Endothelial cell of umbilical vein (primary cell): ENCODE measurements around the gene MBD2. TPM values are rescaled to one million over a fixed set of nuclear protein-coding genes. Genes with fewer than 3 reads are reported as not detected.

ENCODE experiments used
- BruUV-seq: library from RNA; stranded (reverse); fragments of 400-500 nt; replicated peaks from 2 replicates; lab custom pipeline; 2021; lab: Mats Ljungman, UMichigan
- CTCF ChIA-PET: fragments of 300-600, 350-600 bp; sonication (Branson Sonifier 250); formaldehyde crosslinking; loops from one replicate; lab custom pipeline; 2021; ENCODE audit warnings: antibody characterized with exemption, inconsistent platforms; lab: Charles Lee
- POLR2A ChIA-PET: fragments of 300-600, 350-600 bp; sonication (Branson Sonifier 250); formaldehyde crosslinking; loops from one replicate; lab custom pipeline; 2021; ENCODE audit warnings: antibody characterized with exemption, inconsistent platforms; lab: Charles Lee
- DNase-seq: peaks from one replicate; pipeline ENCODE4 v3.0.0-alpha.2; 2011; ENCODE audit warnings: low read depth, low spot score
- FAIRE-seq: peaks from 2 replicates; lab custom pipeline; 2011; peaks lifted over from hg19 to GRCh38; lab: Jason Lieb, UNC
- H2AFZ ChIP-seq: 2 replicates; pipeline ENCODE4 v1.6.0; 2012; ENCODE audit warnings: low read depth, low read length, control low read depth, inconsistent platforms
- H3K27ac ChIP-seq: 2 replicates; pipeline ENCODE4 v1.5.1; 2011; ENCODE audit warnings: low read depth, mild to moderate bottlenecking, control low read depth, low read length, moderate library complexity; ENCODE audit not compliant: insufficient read depth
- H3K27me3 ChIP-seq, 2 experiments: 2 replicates each; pipeline versions ENCODE4 v1.6.0 to v1.6.1; 2011; ENCODE audit warnings: low read length in 2 of 2, mixed read lengths in 1 of 2; ENCODE audit not compliant: control insufficient read depth in 2 of 2, insufficient read depth in 2 of 2
- H3K36me3 ChIP-seq, 2 experiments: 2 replicates in 1 of 2; 3 replicates in 1 of 2; pipeline ENCODE4 v1.5.1; 2011; ENCODE audit warnings: low read length in 2 of 2, mild to moderate bottlenecking in 1 of 2, moderate library complexity in 1 of 2; ENCODE audit not compliant: control insufficient read depth in 2 of 2, insufficient read depth in 2 of 2; ENCODE audit errors: extremely low read depth in 1 of 2
- H3K4me1 ChIP-seq: 3 replicates; pipeline ENCODE4 v1.5.1; 2011; ENCODE audit warnings: mild to moderate bottlenecking, low read length; ENCODE audit not compliant: control insufficient read depth, insufficient read depth; ENCODE audit errors: extremely low read depth
- H3K4me2 ChIP-seq: 2 replicates; pipeline ENCODE4 v1.6.1; 2011; ENCODE audit warnings: low read length, control low read depth, mixed read lengths; ENCODE audit not compliant: insufficient read depth
- H3K4me3 ChIP-seq, 3 experiments: fragments of 200-600 bp in 1 of 3; sonication (generic), shearing (Covaris generic) in 1 of 3; replicated peaks in 1 of 3; 2 replicates each; pipeline ENCODE4 v1.5.1; 2011 to 2016; ENCODE audit warnings: control low read depth in 3 of 3, low read length in 3 of 3, mild to moderate bottlenecking in 2 of 3, inconsistent platforms in 1 of 3, low read depth in 1 of 3, moderate library complexity in 1 of 3; ENCODE audit not compliant: insufficient read depth in 1 of 3
- H3K79me2 ChIP-seq: 2 replicates; pipeline ENCODE4 v1.6.0; 2012; ENCODE audit warnings: low read length, inconsistent platforms; ENCODE audit not compliant: control insufficient read depth, insufficient read depth
- H3K9ac ChIP-seq: replicated peaks from 2 replicates; pipeline ENCODE3; 2011; ENCODE audit warnings: low read length, control low read depth; ENCODE audit not compliant: insufficient read depth; ENCODE audit errors: extremely low read depth
- H3K9me1 ChIP-seq: replicated peaks from 3 replicates; pipeline ENCODE4 v1.6.0; 2011; ENCODE audit warnings: mild to moderate bottlenecking, low read length; ENCODE audit not compliant: control insufficient read depth, insufficient read depth; ENCODE audit errors: extremely low read depth
- H3K9me3 ChIP-seq: replicated peaks from 2 replicates; pipeline ENCODE4 v1.5.1; 2012; ENCODE audit warnings: low read length, inconsistent platforms; ENCODE audit not compliant: control insufficient read depth, insufficient read depth
- H4K20me1 ChIP-seq: replicated peaks from 2 replicates; pipeline ENCODE3; 2011; ENCODE audit warnings: mild to moderate bottlenecking, low read length; ENCODE audit not compliant: control insufficient read depth, insufficient read depth; ENCODE audit errors: extremely low read depth
- CTCF ChIP-seq, 2 donors: IDR thresholded peaks; 1 replicate in 1 of 2; 2 replicates in 1 of 2; pipeline ENCODE4 v1.5.1; 2011; ENCODE audit warnings: low read length in 2 of 2, mild to moderate bottlenecking in 2 of 2, moderate library complexity in 2 of 2, control low read depth in 1 of 2, inconsistent platforms in 1 of 2, low read depth in 1 of 2; ENCODE audit not compliant: insufficient read depth in 1 of 2; ENCODE audit errors: extremely low read depth in 1 of 2
- EZH2 ChIP-seq: IDR thresholded peaks from 2 replicates; pipeline ENCODE4 v1.6.1; 2012; ENCODE audit warnings: borderline replicate concordance, low read depth, mild to moderate bottlenecking, moderate library complexity, low read length, inconsistent platforms; ENCODE audit not compliant: severe bottlenecking
- FOS ChIP-seq: IDR thresholded peaks from 2 replicates; pipeline ENCODE4 v1.6.1; 2011; ENCODE audit warnings: mild to moderate bottlenecking, low read length, moderate library complexity, borderline replicate concordance; ENCODE audit not compliant: insufficient read depth
- GATA2 ChIP-seq: IDR thresholded peaks from 2 replicates; pipeline ENCODE4 v1.7.0; 2011; ENCODE audit warnings: low read depth, mild to moderate bottlenecking, moderate library complexity, mixed read lengths, low read length; ENCODE audit not compliant: insufficient read length, insufficient read depth
- JUN ChIP-seq: IDR thresholded peaks from 2 replicates; pipeline ENCODE4 v1.6.1; 2011; ENCODE audit warnings: borderline replicate concordance, low read depth; ENCODE audit not compliant: insufficient read length, insufficient read depth
- MAX ChIP-seq: IDR thresholded peaks from 2 replicates; pipeline ENCODE4 v1.6.1; 2011; ENCODE audit not compliant: insufficient read depth, insufficient read length
- MYC ChIP-seq: IDR thresholded peaks from one replicate; pipeline ENCODE4 v1.6.1; 2011; ENCODE audit warnings: mild to moderate bottlenecking, low read depth, low read length
- POLR2A ChIP-seq: IDR thresholded peaks from 2 replicates; pipeline ENCODE4 v1.6.1; 2012; ENCODE audit warnings: low read depth, mild to moderate bottlenecking, control low read depth, low read length
- POLR2AphosphoS5 ChIP-seq: IDR thresholded peaks from 2 replicates; pipeline ENCODE4 v1.6.1; 2012; ENCODE audit warnings: low read depth, mild to moderate bottlenecking, control low read depth, low read length, moderate library complexity; ENCODE audit not compliant: insufficient read depth
- dilution Hi-C: fragments of 300-500 bp; cut with MboI; formaldehyde crosslinking; loops from one replicate; pipeline ENCODE4 v1.15.0; 2019; ENCODE audit warnings: low sequenced_read_pairs; ENCODE audit not compliant: extremely low pct_ligation_motif_present
- intact Hi-C: fragments of 100-400 bp; cut with micrococcal nuclease; formaldehyde crosslinking; loops from one replicate; pipeline ENCODE4 v1.10.0; 2022
- polyA plus RNA-seq, 4 experiments: library from polyadenylated mRNA; depleted of rRNA in 3 of 4; stranded (reverse) in 3 of 4; unstranded in 1 of 4; fragments of >200 nt; gene quantifications; 2 replicates each; pipeline versions ENCODE4 v1.2.1 to v1.2.3, GENCODE V29; 2011 to 2012; ENCODE audit warnings: missing spikeins in 1 of 4
- total RNA-seq: library from RNA; stranded (reverse); gene quantifications from 2 replicates; pipeline ENCODE4 v1.2.3, GENCODE V29; 2021

The MBD2 gene
- total and polyA plus RNA-seq, 2 donors (not counting 3 experiments of a cell fraction or from before 2014, with no cell fraction given), result 86.8 to 110 TPM

GRCh38 chr18:54140641-54141040 lies 83.8 kb downstream of the MBD2 start:
- Histone ChIP-seq H3K4me1 (no peaks in the 10 kb centered on the region), H3K9me1 (no peaks in the 10 kb centered on the region), H3K36me3 (peaks cover 0 to 1% of the 10 kb centered on the region in 2 experiments), H4K20me1 (no peaks in the 10 kb centered on the region), H3K27ac (no peak overlapping the region), H3K4me3 (no peak overlapping the region), H3K9ac (no peak overlapping the region), H3K27me3 (no peaks in the 10 kb centered on the region), H3K9me3 (no peaks in the 10 kb centered on the region), H3K79me2 (no peaks in the 10 kb centered on the region), H3K4me2 (no peak overlapping the region), H2AFZ (no peak overlapping the region)
- DNase-seq, result no peak
- no peak for FAIRE-seq
- ChIA-PET POLR2A (no interaction called here), CTCF (no interaction called here)
- intact Hi-C loops, result no loop called here
- BruUV-seq, result no TSS peak
- dilution Hi-C loops, result no loop called here
- TF ChIP-seq MYC (no peak), JUN (no peak), POLR2AphosphoS5 (no peak), POLR2A (no peak), CTCF (IDR thresholded peaks at IDR 0.05; ENCODE audit: extremely low read depth in 1 of 2, insufficient read depth in 1 of 2, low read depth in 1 of 2, low read length in 2 of 2) (no peak), GATA2 (no peak), FOS (no peak), MAX (no peak), EZH2 (no peak)
